Osteocyte (in vitro differentiated cells): ENCODE results near the gene TAF5L. TPM values are rescaled to one million over a fixed set of nuclear protein-coding genes. Genes with fewer than 3 reads are reported as not detected.

Experiments used
- DNase-seq: peaks from one replicate; pipeline ENCODE4 v3.0.0; 2021; ENCODE audit warnings: mixed read lengths; ENCODE audit not compliant: unreplicated experiment; ENCODE audit errors: extremely low spot score
- H3K27ac Mint-ChIP-seq: one replicate; pipeline ENCODE4 v1.8.0; 2021; ENCODE audit warnings: mild to moderate bottlenecking, mixed read lengths; ENCODE audit not compliant: unreplicated experiment
- H3K27me3 Mint-ChIP-seq: one replicate; pipeline ENCODE4 v1.8.0; 2021; ENCODE audit warnings: mixed read lengths; ENCODE audit not compliant: unreplicated experiment
- H3K36me3 Mint-ChIP-seq: one replicate; pipeline ENCODE4 v1.8.0; 2021; ENCODE audit warnings: mixed read lengths; ENCODE audit not compliant: unreplicated experiment
- H3K4me1 Mint-ChIP-seq: one replicate; pipeline ENCODE4 v1.8.0; 2021; ENCODE audit warnings: mixed read lengths; ENCODE audit not compliant: unreplicated experiment
- H3K4me3 Mint-ChIP-seq: one replicate; pipeline ENCODE4 v1.8.0; 2021; ENCODE audit warnings: mild to moderate bottlenecking, moderate library complexity, mixed read lengths; ENCODE audit not compliant: unreplicated experiment
- H3K9me3 Mint-ChIP-seq: one replicate; pipeline ENCODE4 v1.8.0; 2021; ENCODE audit warnings: mixed read lengths; ENCODE audit not compliant: unreplicated experiment
- CTCF ChIP-seq: fragments of 200-600 bp; sonication (generic); IDR thresholded peaks from 2 replicates; pipeline ENCODE4 v1.5.0; 2021; ENCODE audit warnings: antibody characterized with exemption, mild to moderate bottlenecking, moderate library complexity
- total RNA-seq: library from RNA; stranded (reverse); gene quantifications from 2 replicates; pipeline ENCODE4 v1.2.1, GENCODE V29; 2021

The TAF5L gene
- total RNA-seq, 1 donor from 2014 or later: 18.3 TPM

- TF ChIP-seq CTCF: no peak
- Mint-ChIP-seq H3K9me3 (no peaks in the 10 kb centered on the region), H3K27me3 (no peaks in the 10 kb centered on the region), H3K4me3 (no peak overlapping the region), H3K27ac (peak overlapping the region; percentile 21), H3K4me1 (peaks cover 32% of the 10 kb centered on the region), H3K36me3 (peaks cover 10% of the 10 kb centered on the region)
- DNase-seq: no peak
Measured at GRCh38 chr1:229553621-229554130, 72.2 kb downstream of the TAF5L start.

GRCh38 chr1:229552732-229553131 lies 73.2 kb downstream of the TAF5L start:
- TF ChIP-seq CTCF: no peak
- H3K4me3 Mint-ChIP-seq: no peak overlapping the region
- peaks cover 32% of the 10 kb centered on the region for H3K4me1 Mint-ChIP-seq
- no peak overlapping the region for H3K27ac Mint-ChIP-seq
- no peaks in the 10 kb centered on the region for H3K9me3 Mint-ChIP-seq
- peaks cover 10% of the 10 kb centered on the region for H3K36me3 Mint-ChIP-seq
- no peak for DNase-seq
- no peaks in the 10 kb centered on the region for H3K27me3 Mint-ChIP-seq

DNA sequence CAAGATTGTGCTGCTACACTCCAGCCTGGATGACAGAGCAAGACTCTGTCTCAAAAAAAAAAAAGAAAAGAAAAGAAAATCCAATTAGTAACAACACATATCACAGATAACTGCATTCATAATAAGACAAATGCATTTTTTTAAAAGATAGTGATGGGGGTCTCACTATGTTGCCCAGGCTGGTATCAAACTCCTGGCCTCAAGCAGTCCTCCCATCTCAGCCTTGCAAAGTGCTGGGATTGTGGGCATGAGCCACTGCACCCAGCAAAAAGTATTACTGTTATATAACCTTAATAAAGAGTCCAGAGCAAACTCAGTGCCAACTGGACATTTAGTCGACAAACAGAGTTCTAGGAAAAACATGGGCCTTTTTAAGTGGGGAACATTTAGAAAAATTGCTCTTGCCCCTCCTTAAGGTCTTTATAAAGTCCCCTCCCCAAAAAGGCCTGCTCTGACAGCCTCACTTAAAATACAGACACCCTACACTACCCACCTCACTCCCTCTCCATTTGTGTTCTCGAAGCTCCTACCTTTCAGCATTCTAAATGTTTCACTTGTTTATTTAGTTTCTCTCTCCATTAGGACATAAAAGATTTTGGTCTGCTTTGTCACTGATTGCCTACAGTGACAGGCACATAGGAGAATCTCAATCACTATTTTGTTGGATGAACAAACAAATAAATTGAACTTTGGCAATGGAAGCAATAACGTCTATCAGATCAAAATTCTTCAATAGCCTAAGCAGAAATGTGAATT lies 74.9 kb downstream of the TAF5L start:
- Mint-ChIP-seq H3K36me3 (peaks cover 16% of the 10 kb centered on the region), H3K27ac (peak overlapping the region; percentile 5), H3K4me3 (no peak overlapping the region), H3K4me1 (peaks cover 18% of the 10 kb centered on the region), H3K9me3 (no peaks in the 10 kb centered on the region), H3K27me3 (no peaks in the 10 kb centered on the region)
- DNase-seq: no peak
- TF ChIP-seq CTCF: no peak

DNA sequence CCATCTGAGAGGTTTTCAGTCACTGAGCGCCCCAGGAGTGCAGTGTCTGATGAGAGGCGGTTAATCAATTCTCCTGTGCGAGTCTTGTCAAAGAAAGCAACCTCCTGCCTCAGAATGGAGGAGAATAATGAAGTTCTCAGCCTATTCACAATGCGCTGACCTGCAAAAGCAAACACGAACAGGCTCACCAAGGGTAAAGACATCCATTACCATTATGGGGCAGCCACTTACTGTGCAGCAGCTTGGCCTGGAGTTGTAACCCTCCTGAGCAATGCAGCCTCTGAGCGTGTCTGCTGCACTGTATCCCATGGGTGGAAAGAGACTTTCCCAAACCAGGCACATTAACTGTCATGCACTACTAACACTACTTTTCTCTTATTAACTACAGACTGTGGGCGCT lies 78.4 kb downstream of the TAF5L start:
- H3K4me1 Mint-ChIP-seq: no peaks in the 10 kb centered on the region
- no peak for TF ChIP-seq CTCF
- no peak for DNase-seq
- no peaks in the 10 kb centered on the region for H3K27me3 Mint-ChIP-seq
- no peak overlapping the region for H3K4me3 Mint-ChIP-seq
- peaks cover 23% of the 10 kb centered on the region for H3K36me3 Mint-ChIP-seq
- no peak overlapping the region for H3K27ac Mint-ChIP-seq
- H3K9me3 Mint-ChIP-seq: no peaks in the 10 kb centered on the region

- H3K9me3 Mint-ChIP-seq: no peaks in the 10 kb centered on the region
- H3K4me3 Mint-ChIP-seq: no peak overlapping the region
- peaks cover 36% of the 10 kb centered on the region for H3K36me3 Mint-ChIP-seq
- TF ChIP-seq CTCF: no peak
- no peak for DNase-seq
- H3K27ac Mint-ChIP-seq: no peak overlapping the region
- no peaks in the 10 kb centered on the region for H3K4me1 Mint-ChIP-seq
- no peaks in the 10 kb centered on the region for H3K27me3 Mint-ChIP-seq
Measured at GRCh38 chr1:229544587-229544986, 81.3 kb downstream of the TAF5L start.

Other genes starting within 250 kb of the TAF5L start
- 0.55 TPM in 1 of 2 replicates, not detected in the other for gene ACTA1, start 192.0 kb downstream of the TAF5L start, total RNA-seq
- gene NUP133, start 117.8 kb downstream of the TAF5L start, total RNA-seq: 40.4 and 41.1 TPM in 2 replicates
- 20.1 and 20.2 TPM in 2 replicates for gene ABCB10, start 67.4 kb downstream of the TAF5L start, total RNA-seq
- gene URB2, start 125 bp upstream of the TAF5L start, total RNA-seq: 11.1 and 11.5 TPM in 2 replicates